ENCODE results near the gene KNDC1.

Gene KNDC1

GRCh38 chr10:133243593-133243992 is 83.6 kb downstream of the KNDC1 start:
- peaks cover 9% of the 10 kb centered on the region for H3K27me3 ChIP-seq (ENCODE audit: control insufficient read depth, insufficient read depth, low read length)
- H3K9ac ChIP-seq (ENCODE audit: low read depth, low read length) = no peak overlapping the region
- H3K4me1 ChIP-seq (ENCODE audit: control insufficient read depth, insufficient read depth, low read length) = peaks cover 12% of the 10 kb centered on the region

DNA sequence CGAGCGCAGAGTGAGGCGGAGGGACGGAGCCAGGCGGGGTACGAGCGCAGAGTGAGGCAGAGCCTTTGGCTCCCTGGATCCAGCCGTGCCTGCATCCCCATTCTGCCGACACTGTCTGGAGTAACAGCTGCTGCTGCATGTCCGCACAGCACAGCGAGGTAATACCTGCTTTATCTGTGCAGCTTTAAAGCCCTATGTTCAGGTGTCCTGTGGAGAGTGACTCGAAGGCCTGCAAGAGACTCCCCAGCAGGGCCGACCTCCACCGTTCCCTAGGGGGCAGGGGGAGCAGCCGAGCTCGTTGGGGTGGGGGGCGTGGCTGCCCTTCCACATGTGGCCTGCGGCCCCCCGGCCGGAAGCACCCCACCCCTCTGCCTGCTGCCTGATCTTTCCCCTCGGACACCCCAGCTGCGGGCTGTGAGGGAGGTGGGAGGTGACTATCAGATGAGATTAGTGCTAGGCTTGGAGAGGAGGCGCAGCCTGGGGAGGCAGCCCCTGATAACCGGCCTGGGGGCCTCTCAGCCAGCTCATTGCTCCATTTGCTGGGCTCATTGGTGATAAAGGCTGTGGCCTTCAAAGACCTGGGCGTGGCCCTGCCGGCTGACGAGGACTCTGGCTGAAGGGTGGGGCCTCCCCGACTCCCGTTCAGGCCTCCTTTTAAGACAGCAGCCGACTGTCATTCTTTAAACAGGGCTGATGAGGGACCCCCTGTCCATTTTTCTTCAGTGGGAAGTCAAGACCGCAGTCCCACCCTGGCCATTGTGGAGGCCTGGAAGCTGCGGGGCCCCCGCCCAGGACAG is 85.6 kb downstream of the KNDC1 start:
- Histone ChIP-seq H3K9me3 (ENCODE audit: control insufficient read depth, insufficient read depth, low read length) (no peaks in the 10 kb centered on the region), H3K27ac (ENCODE audit: low read depth, low read length) (no peak overlapping the region), H3K9ac (ENCODE audit: low read depth, low read length) (no peak overlapping the region)

More at GRCh38 chr10:133243593-133243992, 83.6 kb downstream of the KNDC1 start:
- H3K27ac ChIP-seq (ENCODE audit: low read depth, low read length) = no peak overlapping the region
- H3K36me3 ChIP-seq (ENCODE audit: control insufficient read depth, insufficient read depth, low read length) = no peaks in the 10 kb centered on the region
- H3K4me3 ChIP-seq (ENCODE audit: low read depth, low read length) = no peak overlapping the region
- no peaks in the 10 kb centered on the region for H3K9me3 ChIP-seq (ENCODE audit: control insufficient read depth, insufficient read depth, low read length)

GRCh38 chr10:133246236-133246626 is 86.2 kb downstream of the KNDC1 start:
- Histone ChIP-seq H3K9ac (ENCODE audit: low read depth, low read length) (no peak overlapping the region), H3K4me1 (ENCODE audit: control insufficient read depth, insufficient read depth, low read length) (peaks cover 6% of the 10 kb centered on the region; the same call in 1 of the 2 replicates), H3K9me3 (ENCODE audit: control insufficient read depth, insufficient read depth, low read length) (no peaks in the 10 kb centered on the region), H3K27ac (ENCODE audit: low read depth, low read length) (no peak overlapping the region), H3K4me3 (ENCODE audit: low read depth, low read length) (no peak overlapping the region), H3K27me3 (ENCODE audit: control insufficient read depth, insufficient read depth, low read length) (peaks cover 4% of the 10 kb centered on the region; the same call in 1 of the 2 replicates), H3K36me3 (ENCODE audit: control insufficient read depth, insufficient read depth, low read length) (no peaks in the 10 kb centered on the region)

More for the DNA sequence above, 85.6 kb downstream of the KNDC1 start:
- no peak overlapping the region for H3K4me3 ChIP-seq (ENCODE audit: low read depth, low read length)
- no peaks in the 10 kb centered on the region for H3K36me3 ChIP-seq (ENCODE audit: control insufficient read depth, insufficient read depth, low read length)
- peaks cover 6% of the 10 kb centered on the region; the same call in 1 of the 2 replicates for H3K4me1 ChIP-seq (ENCODE audit: control insufficient read depth, insufficient read depth, low read length)
- peaks cover 4% of the 10 kb centered on the region; the same call in 1 of the 2 replicates for H3K27me3 ChIP-seq (ENCODE audit: control insufficient read depth, insufficient read depth, low read length)

- H3K4me3 ChIP-seq (ENCODE audit: low read depth, low read length) = no peak overlapping the region
- H3K27me3 ChIP-seq (ENCODE audit: control insufficient read depth, insufficient read depth, low read length) = peaks cover 4% of the 10 kb centered on the region; the same call in 1 of the 2 replicates
- no peaks in the 10 kb centered on the region for H3K36me3 ChIP-seq (ENCODE audit: control insufficient read depth, insufficient read depth, low read length)
- H3K4me1 ChIP-seq (ENCODE audit: control insufficient read depth, insufficient read depth, low read length) = peaks cover 6% of the 10 kb centered on the region; the same call in 1 of the 2 replicates
- no peaks in the 10 kb centered on the region for H3K9me3 ChIP-seq (ENCODE audit: control insufficient read depth, insufficient read depth, low read length)
- no peak overlapping the region for H3K9ac ChIP-seq (ENCODE audit: low read depth, low read length)
- no peak overlapping the region for H3K27ac ChIP-seq (ENCODE audit: low read depth, low read length)
Measured at GRCh38 chr10:133247681-133248333, 87.8 kb downstream of the KNDC1 start.

DNA sequence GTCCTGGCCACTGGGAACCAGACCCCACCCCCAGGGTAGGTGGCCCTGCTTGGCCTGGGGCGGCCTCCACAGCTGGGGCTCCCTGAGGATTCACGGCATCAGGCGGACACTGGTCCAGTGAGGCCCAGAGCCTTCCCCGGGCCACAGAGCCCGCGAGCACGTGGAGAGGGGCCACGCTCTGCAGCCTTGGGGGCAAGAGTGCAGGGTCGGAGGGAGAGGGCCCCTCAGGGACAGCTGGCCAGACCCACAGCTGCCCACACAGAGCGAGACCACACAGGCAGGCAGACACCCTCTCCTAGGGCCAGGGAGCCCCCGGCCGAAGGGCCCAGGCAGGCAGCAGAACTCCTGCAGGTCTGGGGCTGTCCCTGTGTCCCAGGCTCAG is 88.3 kb downstream of the KNDC1 start:
- Histone ChIP-seq H3K27me3 (ENCODE audit: control insufficient read depth, insufficient read depth, low read length) (peaks cover 4% of the 10 kb centered on the region; the same call in 1 of the 2 replicates), H3K4me3 (ENCODE audit: low read depth, low read length) (no peak overlapping the region), H3K9ac (ENCODE audit: low read depth, low read length) (no peak overlapping the region), H3K27ac (ENCODE audit: low read depth, low read length) (no peak overlapping the region), H3K4me1 (ENCODE audit: control insufficient read depth, insufficient read depth, low read length) (peaks cover 6% of the 10 kb centered on the region; the same call in 1 of the 2 replicates), H3K9me3 (ENCODE audit: control insufficient read depth, insufficient read depth, low read length) (no peaks in the 10 kb centered on the region), H3K36me3 (ENCODE audit: control insufficient read depth, insufficient read depth, low read length) (no peaks in the 10 kb centered on the region)

DNA sequence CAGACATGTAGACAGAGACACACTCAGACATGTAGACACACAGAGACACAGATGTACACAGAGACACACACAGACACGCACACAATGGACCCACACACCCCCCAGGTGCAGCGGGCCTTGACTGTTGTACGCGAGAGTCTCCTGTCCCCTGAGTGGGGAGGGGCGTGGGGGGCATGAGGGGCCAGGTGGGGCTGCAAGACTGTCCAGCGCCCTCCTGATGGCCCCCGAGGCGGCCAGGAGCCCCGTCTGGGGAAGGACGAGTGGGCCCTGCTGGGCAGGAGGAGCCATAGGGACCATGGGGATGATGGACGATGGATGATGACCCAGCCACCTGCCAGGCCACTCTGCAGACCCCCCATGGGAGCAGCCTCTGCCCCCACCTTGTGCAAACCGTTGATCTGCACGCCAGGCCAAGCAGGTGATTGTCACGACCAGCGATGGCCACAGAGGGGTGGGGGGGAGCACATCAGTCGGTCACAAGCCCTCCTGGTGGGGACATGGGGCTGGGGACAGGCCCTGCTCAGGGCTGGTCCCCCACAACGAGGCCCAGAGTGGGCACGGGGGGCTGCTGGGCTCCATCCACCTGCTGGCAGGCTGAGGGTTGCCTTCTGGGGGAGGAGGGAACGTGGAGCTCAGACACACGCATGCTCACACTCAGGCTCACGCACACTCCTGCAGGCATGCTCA is 89.2 kb downstream of the KNDC1 start:
- H3K36me3 ChIP-seq (ENCODE audit: control insufficient read depth, insufficient read depth, low read length) = no peaks in the 10 kb centered on the region
- H3K9ac ChIP-seq (ENCODE audit: low read depth, low read length) = no peak overlapping the region
- no peak overlapping the region for H3K27ac ChIP-seq (ENCODE audit: low read depth, low read length)
- peaks cover 4% of the 10 kb centered on the region; the same call in 1 of the 2 replicates for H3K27me3 ChIP-seq (ENCODE audit: control insufficient read depth, insufficient read depth, low read length)
- H3K9me3 ChIP-seq (ENCODE audit: control insufficient read depth, insufficient read depth, low read length) = no peaks in the 10 kb centered on the region
- H3K4me1 ChIP-seq (ENCODE audit: control insufficient read depth, insufficient read depth, low read length) = peaks cover 6% of the 10 kb centered on the region; the same call in 1 of the 2 replicates
- no peak overlapping the region for H3K4me3 ChIP-seq (ENCODE audit: low read depth, low read length)

GRCh38 chr10:133249975-133250754 is 90.1 kb downstream of the KNDC1 start:
- peaks cover 4% of the 10 kb centered on the region; the same call in 1 of the 2 replicates for H3K27me3 ChIP-seq (ENCODE audit: control insufficient read depth, insufficient read depth, low read length)

DNA sequence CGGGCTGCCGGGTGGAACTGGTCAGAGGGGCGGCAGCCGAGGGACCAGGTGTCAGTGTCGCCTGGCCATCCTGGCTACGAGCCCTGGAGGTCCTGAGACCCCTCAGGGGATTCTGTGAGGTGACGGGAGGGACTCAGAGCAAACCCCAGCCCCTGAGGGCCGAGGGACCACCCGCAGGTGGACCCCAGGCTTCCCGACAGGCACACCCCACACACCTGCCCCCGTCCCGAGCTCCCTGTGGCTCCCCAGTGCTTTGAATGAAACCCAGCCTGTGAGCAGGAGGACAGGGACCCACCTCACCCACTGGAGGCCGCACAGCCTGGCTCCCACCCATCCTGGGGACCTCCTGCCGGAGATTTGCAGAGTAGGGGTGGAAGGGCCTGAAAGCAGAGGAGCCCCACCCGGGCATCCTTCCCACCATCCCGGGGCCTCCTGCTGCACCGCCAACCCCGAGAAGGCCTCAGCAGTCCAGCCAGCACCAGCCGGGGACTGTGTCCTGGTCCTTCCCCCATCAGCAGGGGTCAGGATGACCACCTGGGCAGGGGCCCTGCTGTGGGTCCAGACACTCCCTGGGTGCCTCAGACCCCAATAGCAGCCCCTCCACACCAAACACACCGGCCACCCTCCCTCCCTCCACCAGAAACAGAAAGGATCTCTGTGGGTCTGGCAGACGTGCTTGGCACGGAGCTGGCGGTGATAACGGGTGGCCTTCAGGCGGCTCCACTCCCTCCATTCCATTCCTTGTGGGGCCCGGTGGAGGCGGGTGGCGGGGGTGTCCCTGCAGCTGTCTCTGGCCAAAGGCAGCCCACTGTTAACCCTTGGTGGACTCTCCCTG is 91.6 kb downstream of the KNDC1 start:
- peaks cover 4% of the 10 kb centered on the region; the same call in 1 of the 2 replicates for H3K27me3 ChIP-seq (ENCODE audit: control insufficient read depth, insufficient read depth, low read length)
- H3K9ac ChIP-seq (ENCODE audit: low read depth, low read length) = no peak overlapping the region

More at GRCh38 chr10:133249975-133250754, 90.1 kb downstream of the KNDC1 start:
- Histone ChIP-seq H3K36me3 (ENCODE audit: control insufficient read depth, insufficient read depth, low read length) (no peaks in the 10 kb centered on the region), H3K9me3 (ENCODE audit: control insufficient read depth, insufficient read depth, low read length) (no peaks in the 10 kb centered on the region), H3K9ac (ENCODE audit: low read depth, low read length) (no peak overlapping the region), H3K4me3 (ENCODE audit: low read depth, low read length) (no peak overlapping the region), H3K4me1 (ENCODE audit: control insufficient read depth, insufficient read depth, low read length) (peaks cover 6% of the 10 kb centered on the region; the same call in 1 of the 2 replicates), H3K27ac (ENCODE audit: low read depth, low read length) (no peak overlapping the region)

GRCh38 chr10:133252223-133252552 is 92.2 kb downstream of the KNDC1 start:
- Histone ChIP-seq H3K4me3 (ENCODE audit: low read depth, low read length) (no peak overlapping the region), H3K4me1 (ENCODE audit: control insufficient read depth, insufficient read depth, low read length) (peaks cover 7% of the 10 kb centered on the region; the same call in 1 of the 2 replicates), H3K9me3 (ENCODE audit: control insufficient read depth, insufficient read depth, low read length) (no peaks in the 10 kb centered on the region), H3K27me3 (ENCODE audit: control insufficient read depth, insufficient read depth, low read length) (peaks cover 4% of the 10 kb centered on the region; the same call in 1 of the 2 replicates), H3K27ac (ENCODE audit: low read depth, low read length) (no peak overlapping the region), H3K36me3 (ENCODE audit: control insufficient read depth, insufficient read depth, low read length) (no peaks in the 10 kb centered on the region), H3K9ac (ENCODE audit: low read depth, low read length) (no peak overlapping the region)

More for the DNA sequence above, 91.6 kb downstream of the KNDC1 start:
- H3K9me3 ChIP-seq (ENCODE audit: control insufficient read depth, insufficient read depth, low read length) = no peaks in the 10 kb centered on the region
- H3K4me3 ChIP-seq (ENCODE audit: low read depth, low read length) = no peak overlapping the region
- H3K4me1 ChIP-seq (ENCODE audit: control insufficient read depth, insufficient read depth, low read length) = peaks cover 6% of the 10 kb centered on the region; the same call in 1 of the 2 replicates
- no peak overlapping the region for H3K27ac ChIP-seq (ENCODE audit: low read depth, low read length)
- H3K36me3 ChIP-seq (ENCODE audit: control insufficient read depth, insufficient read depth, low read length) = no peaks in the 10 kb centered on the region

Data from HUES48 (cell line).